IMR-90 (cell line): Measurements from ENCODE around the gene QSER1. TPM values are rescaled to one million over a fixed set of nuclear protein-coding genes. Genes with fewer than 3 reads are reported as not detected.

ENCODE experiments used
- ATAC-seq: fragments of 200-7000 bp; cut with Tn5 transposase; 2 replicates; pipeline ENCODE4 v1.9.1; 2020; ENCODE audit warnings: low read depth, mild to moderate bottlenecking, moderate library complexity
- BruUV-seq: library from RNA; stranded (reverse); fragments of 400-500 nt; replicated peaks from 2 replicates; lab custom pipeline; 2021; lab: Mats Ljungman, UMichigan
- CTCF ChIA-PET: fragments of 300-600 bp; formaldehyde crosslinking; extraction: SDS; loops from one replicate; lab custom pipeline; 2021; ENCODE audit warnings: antibody characterized with exemption; lab: Yijun Ruan, JAX
- POLR2A ChIA-PET: fragments of 300-600 bp; sonication (Branson Sonifier 250); formaldehyde crosslinking; loops from one replicate; lab custom pipeline; 2022; ENCODE audit warnings: antibody characterized with exemption; ENCODE audit not compliant: unreplicated experiment; lab: Charles Lee
- DNase-seq: peaks from one replicate; pipeline ENCODE4 v3.0.0; 2013
- H2AFZ ChIP-seq: replicated peaks from 2 replicates; pipeline ENCODE3; 2013; ENCODE audit warnings: low read length, mild to moderate bottlenecking; ENCODE audit not compliant: poor library complexity
- H2AK5ac ChIP-seq: 2 replicates; pipeline ENCODE4 v1.6.1; 2013; ENCODE audit warnings: low read depth, low read length, inconsistent platforms
- H2AK9ac ChIP-seq: replicated peaks from 2 replicates; pipeline ENCODE3; 2013; ENCODE audit warnings: mild to moderate bottlenecking, low read depth, low read length, moderate library complexity; ENCODE audit not compliant: poor library complexity
- H2BK120ac ChIP-seq: 2 replicates; pipeline ENCODE4 v1.6.1; 2013; ENCODE audit warnings: low read depth, low read length, inconsistent platforms
- H2BK15ac ChIP-seq: 3 replicates; pipeline ENCODE4 v1.6.1; 2013; ENCODE audit warnings: low read depth, low read length, inconsistent platforms
- H2BK20ac ChIP-seq: 2 replicates; pipeline ENCODE4 v1.6.1; 2013; ENCODE audit warnings: low read depth, mild to moderate bottlenecking, inconsistent platforms, low read length, moderate library complexity
- H2BK5ac ChIP-seq: 2 replicates; pipeline ENCODE4 v1.6.1; 2013; ENCODE audit warnings: mild to moderate bottlenecking, low read depth, low read length, inconsistent platforms; ENCODE audit not compliant: poor library complexity, severe bottlenecking
- H3K14ac ChIP-seq: replicated peaks from 2 replicates; pipeline ENCODE4 v1.6.1; 2013; ENCODE audit warnings: low read depth, low read length, inconsistent platforms
- H3K18ac ChIP-seq: 2 replicates; pipeline ENCODE4 v1.6.1; 2013; ENCODE audit warnings: low read depth, low read length, control low read depth
- H3K23ac ChIP-seq: 2 replicates; pipeline ENCODE4 v1.6.1; 2013; ENCODE audit warnings: low read depth, low read length, inconsistent platforms
- H3K27ac ChIP-seq: 2 replicates; pipeline ENCODE4 v1.5.1; 2013; ENCODE audit warnings: mild to moderate bottlenecking, control low read depth, low read length; ENCODE audit not compliant: insufficient read depth
- H3K27me3 ChIP-seq: 2 replicates; pipeline ENCODE4 v1.6.1; 2013; ENCODE audit warnings: low read length; ENCODE audit not compliant: control insufficient read depth, insufficient read depth
- H3K36me3 ChIP-seq: 2 replicates; pipeline ENCODE4 v1.6.1; 2013; ENCODE audit warnings: low read length, mixed read lengths; ENCODE audit not compliant: control insufficient read depth, insufficient read depth
- H3K4ac ChIP-seq: 2 replicates; pipeline ENCODE4 v1.6.1; 2013; ENCODE audit warnings: low read depth, low read length, inconsistent platforms
- H3K4me1 ChIP-seq: 2 replicates; pipeline ENCODE4 v1.6.1; 2013; ENCODE audit warnings: low read length, mixed read lengths; ENCODE audit not compliant: control insufficient read depth, insufficient read depth
- H3K4me2 ChIP-seq: 2 replicates; pipeline ENCODE4 v1.6.1; 2013; ENCODE audit warnings: low read depth, mild to moderate bottlenecking, control low read depth, low read length, moderate library complexity
- H3K4me3 ChIP-seq: 2 replicates; pipeline ENCODE4 v1.5.1; 2013; ENCODE audit warnings: low read depth, mild to moderate bottlenecking, control low read depth, low read length, moderate library complexity; ENCODE audit not compliant: insufficient read depth
- H3K56ac ChIP-seq: 2 replicates; pipeline ENCODE4 v1.6.1; 2013; ENCODE audit warnings: low read length, inconsistent platforms; ENCODE audit not compliant: insufficient read depth; ENCODE audit errors: extremely low read depth
- H3K79me1 ChIP-seq, 2 experiments: 2 replicates each; pipeline ENCODE4 v1.6.1; 2013; ENCODE audit warnings: low read length in 2 of 2, inconsistent platforms in 1 of 2, low read depth in 1 of 2
- H3K9ac ChIP-seq: 2 replicates; pipeline ENCODE4 v1.6.1; 2013; ENCODE audit warnings: low read depth, low read length, control low read depth
- H3K9me1 ChIP-seq: 2 replicates; pipeline ENCODE4 v1.6.1; 2013; ENCODE audit warnings: low read length, inconsistent platforms; ENCODE audit not compliant: insufficient read depth
- H3K9me3 ChIP-seq: 2 replicates; pipeline ENCODE4 v1.6.1; 2013; ENCODE audit warnings: low read length; ENCODE audit not compliant: control insufficient read depth, insufficient read depth
- H4K20me1 ChIP-seq: 2 replicates; pipeline ENCODE4 v1.6.1; 2013; ENCODE audit warnings: low read length, inconsistent platforms; ENCODE audit not compliant: insufficient read depth
- H4K5ac ChIP-seq: 2 replicates; pipeline ENCODE4 v1.6.1; 2013; ENCODE audit warnings: mild to moderate bottlenecking, low read depth, low read length, control low read depth
- H4K8ac ChIP-seq, 2 experiments: 2 replicates each; pipeline ENCODE4 v1.6.1; 2013; ENCODE audit warnings: low read depth in 2 of 2, low read length in 2 of 2, control low read depth in 1 of 2, inconsistent platforms in 1 of 2
- H4K91ac ChIP-seq: 2 replicates; pipeline ENCODE4 v1.6.1; 2013; ENCODE audit warnings: low read depth, low read length, inconsistent platforms; ENCODE audit not compliant: insufficient read depth
- BHLHE40 ChIP-seq: fragments of 150-350 bp; IDR thresholded peaks from 2 replicates; pipeline ENCODE4 v1.6.1; 2016; ENCODE audit warnings: mild to moderate bottlenecking, low read depth, low read length
- CEBPB ChIP-seq: IDR thresholded peaks from 2 replicates; pipeline ENCODE4 v1.6.1; 2012; ENCODE audit warnings: low read depth, low read length, improper control_type of control experiment
- CHD1 ChIP-seq: IDR thresholded peaks from 2 replicates; pipeline ENCODE4 v1.6.1; 2012; ENCODE audit warnings: low read depth, low read length, improper control_type of control experiment
- CTCF ChIP-seq: conservative IDR thresholded peaks from 2 replicates; pipeline ENCODE4 v1.5.1; 2012; ENCODE audit warnings: mild to moderate bottlenecking, low read depth, low read length, improper control_type of control experiment
- ELK1 ChIP-seq: fragments of 150-350 bp; IDR thresholded peaks from 2 replicates; pipeline ENCODE4 v1.6.1; 2016; ENCODE audit warnings: low read depth, mild to moderate bottlenecking, low read length, moderate library complexity, borderline replicate concordance
- FOS ChIP-seq: fragments of 150-350 bp; IDR thresholded peaks from 2 replicates; pipeline ENCODE4 v1.6.1; 2016; ENCODE audit warnings: low read depth, low read length
- MAZ ChIP-seq: IDR thresholded peaks from 2 replicates; pipeline ENCODE4 v1.6.1; 2012; ENCODE audit warnings: low read depth, mild to moderate bottlenecking, low read length, improper control_type of control experiment, moderate library complexity, borderline replicate concordance
- MXI1 ChIP-seq: IDR thresholded peaks from 2 replicates; pipeline ENCODE4 v1.6.1; 2012; ENCODE audit warnings: low read depth, mild to moderate bottlenecking, low read length, moderate library complexity, borderline replicate concordance
- NFE2L2 ChIP-seq: fragments of 150-350 bp; IDR thresholded peaks from 2 replicates; pipeline ENCODE4 v1.6.1; 2016; ENCODE audit warnings: low read depth, mild to moderate bottlenecking, low read length
- POLR2A ChIP-seq: IDR thresholded peaks from 2 replicates; pipeline ENCODE4 v1.6.1; 2012; ENCODE audit warnings: mild to moderate bottlenecking, low read depth, low read length
- RCOR1 ChIP-seq: IDR thresholded peaks from 2 replicates; pipeline ENCODE4 v1.6.1; 2012; ENCODE audit warnings: mild to moderate bottlenecking, low read length, improper control_type of control experiment; ENCODE audit not compliant: insufficient replicate concordance
- RFX5 ChIP-seq: IDR thresholded peaks from 2 replicates; pipeline ENCODE4 v1.8.0; 2012; ENCODE audit warnings: low read depth, mild to moderate bottlenecking, low read length, moderate library complexity
- SMC3 ChIP-seq: fragments of 150-350 bp; IDR thresholded peaks from 2 replicates; pipeline ENCODE4 v1.6.1; 2016; ENCODE audit warnings: low read depth, mild to moderate bottlenecking, antibody characterized with exemption, low read length, moderate library complexity
- WGBS, 2 experiments: methylation state at CpG; one replicate each; pipeline versions ENCODE4 v1.1.5 to v1.1.7; 2013; ENCODE audit warnings: missing lambda C conversion rate in 2 of 2; ENCODE audit not compliant: insufficient read length in 1 of 2; ENCODE audit errors: extremely low coverage in 2 of 2; 5-methylcytosine and 5-hydroxymethylcytosine counted together
- dilution Hi-C: fragments of 300-500 bp; cut with HindIII; formaldehyde crosslinking; loops from one replicate; pipeline ENCODE4 v1.14.3; 2018; ENCODE audit warnings: low sequenced_read_pairs; ENCODE audit not compliant: unreplicated experiment
- in situ Hi-C: fragments of 300-500 bp; cut with MboI; formaldehyde crosslinking; loops from 3 replicates; pipeline ENCODE4 v1.14.3; 2019; ENCODE audit warnings: low sequenced_read_pairs, inconsistent platforms, mixed read lengths
- intact Hi-C: fragments of 100-400 bp; cut with micrococcal nuclease; formaldehyde crosslinking; loops from 2 replicates; pipeline ENCODE4 v1.10.0; 2022
- polyA plus RNA-seq, 3 experiments: library from polyadenylated mRNA; depleted of rRNA; stranded (reverse); fragments of >200 nt; gene quantifications; 2 replicates each; pipeline ENCODE4 v1.2.3, GENCODE V29; 2012; ENCODE audit warnings: low replicate concordance in 1 of 3
- total RNA-seq: library from RNA; depleted of rRNA; stranded (reverse); fragments of >200 nt; gene quantifications from 2 replicates; pipeline ENCODE4 v1.2.3, GENCODE V29; 2012
- TF ChIP-seq, protein P1 (sequence below): fragments of 150-350 bp; IDR thresholded peaks from 2 replicates; pipeline ENCODE4 v1.6.1; 2017; ENCODE audit warnings: mild to moderate bottlenecking, antibody characterized with exemption, low read length, low read depth

QSER1 gene
- total and polyA plus RNA-seq, 2 of the 4 experiments (the other 2 are of a cell fraction), result 5.9 to 15.6 TPM

DNA sequence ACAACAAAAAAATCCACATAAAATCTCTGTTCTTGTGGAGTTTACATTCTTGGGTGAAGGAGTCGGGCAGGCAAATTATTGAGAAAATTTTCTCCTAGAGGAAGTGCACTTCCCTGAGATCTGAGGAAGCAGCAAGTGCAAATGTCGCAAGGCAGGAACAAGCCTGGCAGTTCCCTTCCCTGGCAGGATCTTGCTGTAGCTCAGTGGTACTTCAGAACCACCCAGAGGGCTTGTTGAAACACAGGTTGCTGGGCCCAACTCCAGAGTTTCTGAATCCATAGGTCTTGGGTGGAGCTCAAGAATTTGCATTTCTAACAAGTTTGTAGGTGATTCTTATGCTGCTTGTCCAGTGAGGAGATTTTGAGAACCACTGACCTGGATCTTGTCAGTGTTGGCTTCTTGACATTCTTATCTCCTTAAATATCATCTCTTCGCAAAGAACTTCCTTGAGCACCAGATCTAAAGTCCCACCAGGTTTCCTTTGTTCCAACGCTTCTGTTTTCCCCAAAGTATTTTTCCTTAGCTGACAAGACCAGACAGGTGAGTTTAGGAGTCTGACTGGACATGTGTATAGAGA lies 9.6 kb downstream of the QSER1 start:
- H3K23ac ChIP-seq, result no peak overlapping the region
- peaks cover 43 to 78% of the 10 kb centered on the region in 2 experiments for H3K79me1 ChIP-seq
- H3K4me3 ChIP-seq, result no peak overlapping the region
- no peak for ATAC-seq
- H3K4me1 ChIP-seq, result peaks cover 3% of the 10 kb centered on the region
- H3K27me3 ChIP-seq, result no peaks in the 10 kb centered on the region
- H3K9me3 ChIP-seq, result no peaks in the 10 kb centered on the region
- in situ Hi-C loops, result no loop called here
- no peak overlapping the region for H3K4ac ChIP-seq
- no peak overlapping the region for H4K5ac ChIP-seq
- intact Hi-C loops, result no loop called here
- DNase-seq, result no peak
- no peak overlapping the region for H3K27ac ChIP-seq
- H4K20me1 ChIP-seq, result peaks cover 41% of the 10 kb centered on the region
- H3K14ac ChIP-seq, result no peak overlapping the region
- H4K91ac ChIP-seq, result no peak overlapping the region
- no peak overlapping the region for H2AK5ac ChIP-seq
- H3K4me2 ChIP-seq, result no peak overlapping the region
- no peak overlapping the region for H3K18ac ChIP-seq
- H3K9ac ChIP-seq, result no peak overlapping the region
- H2BK120ac ChIP-seq, result no peak overlapping the region
- no peak overlapping the region for H2AK9ac ChIP-seq
- WGBS, 2 experiments, result no CpG with 5 or more reads among the region's 4 CpGs
- TF ChIP-seq POLR2A (no peak), MAZ (no peak), RCOR1 (no peak), NFE2L2 (no peak), MXI1 (no peak), SMC3 (no peak), BHLHE40 (no peak), ELK1 (no peak), CTCF (no peak), CEBPB (no peak), FOS (no peak), CHD1 (no peak), RFX5 (no peak)
- TF ChIP-seq, protein P1, sequence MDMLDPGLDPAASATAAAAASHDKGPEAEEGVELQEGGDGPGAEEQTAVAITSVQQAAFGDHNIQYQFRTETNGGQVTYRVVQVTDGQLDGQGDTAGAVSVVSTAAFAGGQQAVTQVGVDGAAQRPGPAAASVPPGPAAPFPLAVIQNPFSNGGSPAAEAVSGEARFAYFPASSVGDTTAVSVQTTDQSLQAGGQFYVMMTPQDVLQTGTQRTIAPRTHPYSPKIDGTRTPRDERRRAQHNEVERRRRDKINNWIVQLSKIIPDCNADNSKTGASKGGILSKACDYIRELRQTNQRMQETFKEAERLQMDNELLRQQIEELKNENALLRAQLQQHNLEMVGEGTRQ, result no peak
- H2BK15ac ChIP-seq, result no peak overlapping the region
- H3K36me3 ChIP-seq, result peaks cover 2% of the 10 kb centered on the region; the same call in 1 of the 2 replicates
- no peak overlapping the region for H4K8ac ChIP-seq
- no peak overlapping the region for H3K56ac ChIP-seq
- peaks cover 16% of the 10 kb centered on the region for H3K9me1 ChIP-seq
- dilution Hi-C loops, result no loop called here
- ChIA-PET CTCF (interaction anchor here (1.0 kb wide), 2 partner anchors 9 to 21 kb away, joined by 3 read pairs; no protein-coding TSS in a partner anchor), POLR2A (no interaction called here)
- H2AFZ ChIP-seq, result no peak overlapping the region
- H2BK20ac ChIP-seq, result no peak overlapping the region
- H2BK5ac ChIP-seq, result no peak overlapping the region
- BruUV-seq, result no TSS peak
